HCT116 (cell line): ENCODE measurements around the gene SYNGR3. TPM values are rescaled to one million over a fixed set of nuclear protein-coding genes. Genes with fewer than 3 reads are reported as not detected.

Experiments
- ATAC-seq: fragments of 200-7000 bp; cut with Tn5 transposase; 2 replicates; pipeline ENCODE4 v1.9.1; 2020; ENCODE audit warnings: mild to moderate bottlenecking, moderate library complexity
- BruUV-seq: library from RNA; stranded (reverse); fragments of 400-500 nt; replicated peaks from 2 replicates; lab custom pipeline; 2021; lab: Mats Ljungman, UMichigan
- CTCF ChIA-PET: fragments of 300-600 bp; sonication (Branson Sonifier 250); formaldehyde crosslinking; loops from one replicate; lab custom pipeline; 2021; ENCODE audit warnings: antibody characterized with exemption; lab: Charles Lee
- POLR2A ChIA-PET: fragments of 300-600, 350-600 bp; sonication (Branson Sonifier 250); formaldehyde crosslinking; loops from one replicate; lab custom pipeline; 2021; ENCODE audit warnings: antibody characterized with exemption; lab: Charles Lee
- RAD21 ChIA-PET, 2 experiments: fragments of 300-600 bp; sonication (Branson Sonifier 250); formaldehyde crosslinking; loops; one replicate each; lab custom pipeline; 2023; ENCODE audit warnings: low total read pairs in 2 of 2; ENCODE audit not compliant: uncharacterized antibody in 2 of 2, unreplicated experiment in 2 of 2, low non-redundant PET in 1 of 2; lab: Charles Lee
- DNase-seq: peaks from one replicate; pipeline ENCODE4 v3.0.0-alpha.2; 2010; ENCODE audit warnings: low read depth, low spot score
- H2AFZ ChIP-seq: fragments of 200-600 bp; shearing (Covaris generic), sonication (generic); 2 replicates; pipeline ENCODE4 v1.6.1; 2017; ENCODE audit warnings: low read depth, mixed run types, mixed read lengths, antibody characterized with exemption, low read length; ENCODE audit not compliant: poor library complexity, severe bottlenecking
- H3K27ac ChIP-seq: 2 replicates; pipeline ENCODE4 v1.5.1; 2012; ENCODE audit warnings: low read depth, low read length
- H3K27me3 ChIP-seq: fragments of 200-600 bp; sonication (generic); 2 replicates; pipeline ENCODE4 v1.6.1; 2016; ENCODE audit warnings: mixed run types, low read length, mixed read lengths; ENCODE audit not compliant: insufficient read depth
- H3K36me3 ChIP-seq, 2 experiments: fragments of 200-500 bp in 1 of 2; fragments of 200-600 bp in 1 of 2; sonication (Bioruptor generic) in 1 of 2; sonication (generic) in 1 of 2; 2 replicates each; pipeline versions ENCODE4 v1.5.1 to v1.6.1; 2014 to 2016; ENCODE audit warnings: low read length in 2 of 2, inconsistent platforms in 1 of 2, mixed read lengths in 1 of 2, mixed run types in 1 of 2; ENCODE audit not compliant: insufficient read depth in 2 of 2, control insufficient read depth in 1 of 2
- H3K4me1 ChIP-seq, 2 experiments: fragments of 200-600 bp in 1 of 2; sonication (generic) in 1 of 2; 2 replicates each; pipeline versions ENCODE4 v1.5.1 to v1.6.1; 2012 to 2017; ENCODE audit warnings: low read length in 2 of 2, inconsistent platforms in 1 of 2, mild to moderate bottlenecking in 1 of 2, mixed read lengths in 1 of 2, mixed run types in 1 of 2, moderate library complexity in 1 of 2; ENCODE audit not compliant: insufficient read depth in 2 of 2, control insufficient read depth in 1 of 2
- H3K4me2 ChIP-seq: fragments of 200-600 bp; sonication (generic); 2 replicates; pipeline ENCODE4 v1.6.1; 2017; ENCODE audit warnings: mixed run types, low read length, mixed read lengths
- H3K4me3 ChIP-seq, 2 experiments: fragments of 200-600 bp in 1 of 2; sonication (generic) in 1 of 2; replicated peaks in 1 of 2; 2 replicates each; pipeline ENCODE4 v1.5.1; 2011 to 2016; ENCODE audit warnings: low read length in 2 of 2, control low read depth in 1 of 2, low read depth in 1 of 2, mild to moderate bottlenecking in 1 of 2, mixed read lengths in 1 of 2, mixed run types in 1 of 2
- H3K79me2 ChIP-seq: fragments of 200-600 bp; sonication (generic); 2 replicates; pipeline ENCODE4 v1.6.1; 2017; ENCODE audit warnings: mild to moderate bottlenecking, mixed run types, low read length, moderate library complexity, mixed read lengths; ENCODE audit not compliant: insufficient read depth
- H3K9ac ChIP-seq: fragments of 200-600 bp; sonication (generic); 2 replicates; pipeline ENCODE4 v1.6.1; 2016; ENCODE audit warnings: low read length, mixed read lengths
- H3K9me2 ChIP-seq: fragments of 200-600 bp; sonication (generic), shearing (Covaris generic); 2 replicates; pipeline ENCODE4 v1.6.1; 2017; ENCODE audit warnings: mixed run types, mild to moderate bottlenecking, moderate library complexity; ENCODE audit not compliant: insufficient read depth
- H3K9me3 ChIP-seq, 2 experiments: fragments of 200-500 bp in 1 of 2; fragments of 200-600 bp in 1 of 2; sonication (Bioruptor generic) in 1 of 2; sonication (generic) in 1 of 2; 2 replicates each; pipeline ENCODE4 v1.6.1; 2014 to 2017; ENCODE audit warnings: low read length in 2 of 2, mixed read lengths in 2 of 2, inconsistent platforms in 1 of 2, low read depth in 1 of 2, mild to moderate bottlenecking in 1 of 2, mixed run types in 1 of 2, moderate library complexity in 1 of 2; ENCODE audit not compliant: control insufficient read depth in 1 of 2, insufficient read depth in 1 of 2
- H4K20me1 ChIP-seq: fragments of 200-600 bp; sonication (generic), shearing (Covaris generic); 2 replicates; pipeline ENCODE4 v1.6.1; 2017; ENCODE audit warnings: mixed run types, mild to moderate bottlenecking, moderate library complexity; ENCODE audit not compliant: insufficient read depth
- JUND ChIP-seq: IDR thresholded peaks from 2 replicates; pipeline ENCODE4 v1.6.1; 2012
- SP1 ChIP-seq: IDR thresholded peaks from 2 replicates; pipeline ENCODE4 v1.6.1; 2012; ENCODE audit warnings: low read depth
- SRF ChIP-seq: IDR thresholded peaks from 2 replicates; pipeline ENCODE4 v1.6.1; 2012; ENCODE audit warnings: low read depth
- ZFX ChIP-seq: fragments of 450-650 bp; IDR thresholded peaks from 2 replicates; pipeline ENCODE4 v1.6.1; 2017
- intact Hi-C: fragments of 100-400 bp; cut with micrococcal nuclease; formaldehyde crosslinking; loops from 2 replicates; pipeline ENCODE4 v1.10.0; 2022
- total RNA-seq: library from RNA; stranded (reverse); gene quantifications from one replicate; pipeline ENCODE4 v1.2.1, GENCODE V29; 2021; ENCODE audit not compliant: unreplicated experiment
- TF ChIP-seq, protein P1 (sequence below): IDR thresholded peaks from 2 replicates; pipeline ENCODE4 v1.6.1; 2012

SYNGR3 gene
- total RNA-seq, 1 experiment from 2014 or later: 11.5 TPM

DNA sequence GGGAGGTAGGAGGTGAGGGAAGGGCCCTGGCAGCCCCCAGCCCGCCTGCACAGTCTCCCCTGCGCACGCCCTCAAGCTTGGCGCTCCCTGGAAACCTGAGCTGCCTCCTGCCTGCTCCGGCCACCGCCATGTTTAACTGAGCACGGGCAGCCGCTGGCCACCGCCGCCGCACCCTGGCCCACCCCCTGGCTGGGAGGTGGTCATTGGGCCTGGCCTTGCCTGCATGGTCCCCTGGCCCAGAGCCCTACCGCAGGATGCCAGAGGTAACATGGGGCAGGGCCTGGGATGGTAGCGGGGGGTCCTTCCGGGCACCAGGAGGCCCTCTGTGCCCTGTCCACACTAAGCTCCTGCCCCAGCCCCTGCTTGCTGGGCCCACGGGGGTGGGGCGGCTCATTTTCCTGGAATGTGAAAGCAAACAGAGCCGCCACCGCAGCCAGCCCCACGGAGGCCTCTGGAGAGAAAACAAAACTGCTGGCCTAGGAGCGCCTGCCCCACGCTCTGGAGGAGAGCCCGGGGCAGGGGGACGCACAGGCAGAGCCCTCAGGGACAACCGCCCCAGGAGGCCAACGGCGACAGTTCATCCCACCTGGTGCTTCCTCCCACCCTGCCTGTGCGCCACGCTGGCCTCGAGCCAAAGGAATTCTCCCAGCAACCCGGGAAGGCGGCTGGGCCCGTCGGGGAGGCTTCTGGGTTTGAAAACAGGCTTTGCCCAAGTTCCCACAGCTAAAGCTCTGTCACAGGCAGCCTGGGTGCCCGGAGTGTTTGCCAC is 45.8 kb downstream of the SYNGR3 start:
- POLR2A ChIA-PET: no interaction called here
- Histone ChIP-seq H3K9me2 (no peaks in the 10 kb centered on the region), H3K4me3 (no peak overlapping the region), H3K9me3 (no peaks in the 10 kb centered on the region), H2AFZ (no peak overlapping the region), H3K4me1 (peaks cover 0 to 10% of the 10 kb centered on the region in 2 experiments; a peak in 1 of 4 replicates), H3K27ac (peak overlapping the region; percentile 26; the same call in 1 of the 2 replicates), H3K79me2 (no peaks in the 10 kb centered on the region), H4K20me1 (no peaks in the 10 kb centered on the region), H3K27me3 (no peaks in the 10 kb centered on the region), H3K4me2 (no peak overlapping the region), H3K9ac (no peak overlapping the region), H3K36me3 (no peaks in the 10 kb centered on the region)
- CTCF ChIA-PET: no interaction called here
- DNase-seq (no peak), ATAC-seq (no peak)
- TF ChIP-seq JUND: no peak
- intact Hi-C loops: no loop called here
- RAD21 ChIA-PET: no interaction called here
- no TSS peak for BruUV-seq

DNA sequence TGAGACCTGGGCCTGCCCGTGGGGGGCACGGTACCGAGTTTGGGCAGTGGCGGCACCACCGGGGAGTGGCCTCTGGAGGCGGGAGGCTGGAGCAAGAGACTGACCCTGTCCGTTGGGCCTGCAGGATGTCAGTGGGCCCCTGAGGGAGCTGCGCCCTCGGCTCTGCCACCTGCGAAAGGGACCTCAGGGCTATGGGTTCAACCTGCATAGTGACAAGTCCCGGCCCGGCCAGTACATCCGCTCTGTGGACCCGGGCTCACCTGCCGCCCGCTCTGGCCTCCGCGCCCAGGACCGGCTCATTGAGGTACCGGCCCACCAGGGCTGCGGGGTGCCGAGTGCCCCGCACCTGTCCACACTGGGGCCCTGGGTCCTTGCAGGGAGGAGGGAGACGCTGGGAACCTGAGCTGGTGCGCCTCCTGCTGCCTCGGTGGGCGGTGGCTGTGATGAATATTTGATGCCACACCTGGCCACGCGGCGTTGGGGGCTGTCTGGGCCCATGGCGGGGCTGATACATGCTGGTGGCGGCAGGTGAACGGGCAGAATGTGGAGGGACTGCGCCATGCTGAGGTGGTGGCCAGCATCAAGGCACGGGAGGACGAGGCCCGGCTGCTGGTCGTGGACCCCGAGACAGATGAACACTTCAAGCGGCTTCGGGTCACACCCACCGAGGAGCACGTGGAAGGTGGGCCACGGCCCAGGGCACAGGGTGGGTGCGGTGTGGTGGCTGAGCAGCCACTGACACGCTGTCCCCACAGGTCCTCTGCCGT is 46.6 kb downstream of the SYNGR3 start:
- Histone ChIP-seq H4K20me1 (no peaks in the 10 kb centered on the region), H3K9me2 (no peaks in the 10 kb centered on the region)
- CTCF ChIA-PET: no interaction called here
- POLR2A ChIA-PET: no interaction called here
- no peak for TF ChIP-seq SRF
- no peak for TF ChIP-seq ZFX
- TF ChIP-seq SP1: no peak
- TF ChIP-seq, protein P1, sequence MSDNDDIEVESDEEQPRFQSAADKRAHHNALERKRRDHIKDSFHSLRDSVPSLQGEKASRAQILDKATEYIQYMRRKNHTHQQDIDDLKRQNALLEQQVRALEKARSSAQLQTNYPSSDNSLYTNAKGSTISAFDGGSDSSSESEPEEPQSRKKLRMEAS: no peak
- TF ChIP-seq, all 23 proteins: peak for 0
- Histone ChIP-seq H3K4me2 (no peak overlapping the region), H2AFZ (no peak overlapping the region), H3K27ac (no peak overlapping the region), H3K9ac (no peak overlapping the region), H3K36me3 (no peaks in the 10 kb centered on the region), H3K79me2 (no peaks in the 10 kb centered on the region), H3K4me3 (no peak overlapping the region), H3K9me3 (no peaks in the 10 kb centered on the region), H3K4me1 (peaks cover 3 to 18% of the 10 kb centered on the region in 2 experiments; a peak in 2 of 4 replicates), H3K27me3 (no peaks in the 10 kb centered on the region)
- no peak for ATAC-seq
- intact Hi-C loops: no loop called here
- no TSS peak for BruUV-seq
- DNase-seq: no peak
- RAD21 ChIA-PET: no interaction called here
